ENCODE results near the gene TTLL6.
A peak's percentile ranks its signal among the peaks of the same experiment; 100 is the strongest.
"Not testable (repeated sequence)": the region's sequence is repeated elsewhere in the genome, so short reads cannot be mapped to it uniquely, and the experiment has no call there.

Gene TTLL6

DNA sequence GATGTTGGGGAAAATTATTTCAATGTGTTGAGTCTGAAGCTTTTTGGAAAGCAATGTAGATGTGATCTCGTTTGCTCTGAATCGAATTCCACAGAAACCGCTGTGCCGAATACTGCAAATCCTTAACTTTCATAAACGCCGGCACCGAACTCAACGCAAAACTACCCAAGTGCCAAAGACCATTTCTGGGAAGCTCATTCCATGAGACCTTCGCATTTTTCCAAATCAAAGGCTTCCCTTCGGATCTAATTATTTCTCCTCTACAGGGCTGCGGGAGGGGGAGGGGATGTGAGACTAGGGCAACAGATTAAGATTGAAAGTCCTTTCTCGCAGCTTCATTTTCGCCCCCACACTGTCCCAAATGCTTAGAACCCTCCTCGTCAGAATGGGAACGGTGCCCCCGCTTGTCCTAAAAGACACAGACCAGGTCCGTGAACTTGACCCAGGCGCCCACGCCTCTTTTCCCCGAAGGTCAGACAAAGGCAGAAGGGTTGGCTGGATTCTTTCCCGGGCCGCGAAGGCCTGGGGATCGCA is 98.7 kb downstream of the TTLL6 start:
- H3K36me3 Mint-ChIP-seq: peaks cover 2% of the 10 kb centered on the region
- no peaks in the 10 kb centered on the region for H3K9me3 Mint-ChIP-seq
- H3K27ac Mint-ChIP-seq: peak overlapping the region; percentile 41

DNA sequence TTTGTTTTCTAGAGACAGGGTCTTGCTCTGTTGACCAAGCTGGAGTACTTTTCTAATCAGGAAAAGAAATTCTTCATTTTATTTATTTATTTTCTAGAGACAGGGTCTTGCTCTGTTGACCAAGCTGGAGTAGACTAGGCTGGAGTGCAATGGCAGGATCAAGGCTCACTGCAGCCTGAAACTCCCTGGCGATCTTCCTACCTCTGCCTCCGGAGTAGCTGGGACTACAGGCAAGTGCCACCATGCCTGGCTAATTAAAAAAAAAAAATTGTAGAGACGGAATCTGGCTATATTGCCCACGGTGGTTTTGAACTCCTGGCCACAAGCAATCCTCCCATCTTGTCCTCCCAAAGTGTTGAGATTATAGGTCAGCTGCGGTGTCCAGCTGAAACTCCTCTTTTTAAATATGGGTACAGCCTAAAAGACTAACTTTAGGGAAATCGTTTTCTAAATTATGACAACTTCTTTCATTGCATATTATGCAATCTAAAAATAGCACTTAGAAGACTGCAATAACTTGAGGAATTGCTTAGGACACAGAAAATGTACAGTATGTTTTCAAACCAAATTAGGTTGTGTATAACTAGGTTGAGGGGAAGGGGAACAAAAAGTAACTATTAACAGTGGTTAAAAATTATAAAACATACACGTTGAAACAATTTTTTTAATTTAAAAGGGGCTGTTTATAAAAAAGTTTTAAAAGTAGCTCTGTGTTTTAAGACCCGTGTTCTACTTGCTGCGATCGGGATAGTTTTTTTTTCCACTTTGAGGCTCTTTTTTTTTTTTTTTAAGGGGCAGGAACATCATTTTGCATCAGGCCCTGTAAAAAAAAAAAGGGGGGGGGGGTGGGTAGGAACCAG is 99.4 kb downstream of the TTLL6 start:
- peaks cover 56% of the 10 kb centered on the region for H3K27me3 Mint-ChIP-seq
- no peaks in the 10 kb centered on the region for H3K9me3 Mint-ChIP-seq
- H3K4me3 Mint-ChIP-seq: peak overlapping the region; percentile 42
- H3K4me1 Mint-ChIP-seq: peaks cover 22% of the 10 kb centered on the region
- H3K36me3 Mint-ChIP-seq: peaks cover 2% of the 10 kb centered on the region
- peak overlapping the region; percentile 81 for H3K27ac Mint-ChIP-seq

More for the DNA sequence above, 98.7 kb downstream of the TTLL6 start:
- Mint-ChIP-seq H3K4me3 (no peak overlapping the region), H3K4me1 (peaks cover 25% of the 10 kb centered on the region), H3K27me3 (peaks cover 60% of the 10 kb centered on the region)

DNA sequence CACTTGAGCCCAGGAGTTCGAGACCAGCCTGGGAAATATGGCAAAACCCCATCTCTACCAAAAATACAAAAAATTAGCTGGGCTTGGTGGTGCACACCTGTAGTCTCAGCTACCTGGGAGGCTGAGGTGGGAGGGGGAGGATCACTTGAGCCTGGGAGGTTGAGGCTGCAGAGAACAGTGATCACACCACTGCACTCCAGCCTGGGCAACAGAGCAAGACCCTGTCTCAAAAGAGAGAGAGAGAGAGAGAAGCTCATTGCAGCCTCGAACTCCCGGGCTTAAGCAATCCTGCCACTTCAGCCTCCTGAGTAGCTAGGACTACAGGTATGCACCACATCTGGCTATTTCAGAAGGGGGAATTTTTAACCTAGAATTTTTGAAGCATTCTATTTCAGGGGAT is 100.5 kb downstream of the TTLL6 start:
- H3K4me3 Mint-ChIP-seq, H3K9me3 Mint-ChIP-seq, H3K36me3 Mint-ChIP-seq, H3K27ac Mint-ChIP-seq: not testable (repeated sequence)
- H3K4me1 Mint-ChIP-seq: peaks cover 22% of the 10 kb centered on the region
- peaks cover 55% of the 10 kb centered on the region for H3K27me3 Mint-ChIP-seq

DNA sequence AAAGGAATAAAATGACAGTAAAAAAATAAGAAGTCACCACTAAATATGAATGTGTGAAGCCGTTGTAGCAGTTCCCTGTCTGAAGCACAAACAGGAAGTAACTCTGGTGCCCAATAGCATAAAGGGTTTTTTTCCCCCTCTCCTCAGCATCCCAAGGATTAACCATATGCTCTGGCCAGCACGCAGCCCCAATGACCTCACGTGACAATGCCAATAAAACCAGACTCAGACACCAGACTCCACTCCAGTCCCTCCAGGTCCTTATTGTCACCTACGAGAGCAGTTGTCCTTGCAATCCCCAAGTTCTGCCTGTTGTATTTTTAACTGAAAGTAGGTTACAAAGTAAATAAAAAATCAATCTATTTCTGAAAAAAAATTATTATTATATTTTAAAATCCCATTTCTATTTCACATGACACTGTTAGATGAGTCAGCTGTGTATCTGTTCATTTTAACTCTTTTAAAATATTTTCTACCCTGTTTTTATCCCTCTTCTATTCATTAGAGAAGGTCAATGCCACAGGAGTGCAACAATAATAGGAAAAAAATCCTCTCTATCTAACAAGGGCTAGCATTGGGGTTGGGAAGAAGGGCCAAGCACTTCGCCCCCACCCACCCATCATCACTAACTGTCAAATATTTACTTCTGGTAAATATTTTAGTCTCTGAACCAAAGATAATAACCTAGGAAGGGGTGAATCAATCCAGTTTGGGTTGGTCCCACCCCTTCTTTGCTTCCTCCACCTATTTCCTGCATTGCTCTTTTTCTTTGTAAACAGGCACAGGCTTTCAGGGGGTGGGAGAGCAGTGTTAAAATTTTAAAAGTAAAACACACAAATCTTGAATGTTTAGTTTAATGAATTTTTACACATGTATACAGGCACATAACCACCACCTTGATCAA is 101.3 kb downstream of the TTLL6 start:
- H3K27ac Mint-ChIP-seq: no peak overlapping the region
- H3K27me3 Mint-ChIP-seq: peaks cover 55% of the 10 kb centered on the region
- no peak overlapping the region for H3K4me3 Mint-ChIP-seq
- peaks cover 22% of the 10 kb centered on the region for H3K4me1 Mint-ChIP-seq
- no peaks in the 10 kb centered on the region for H3K9me3 Mint-ChIP-seq
- peaks cover 2% of the 10 kb centered on the region for H3K36me3 Mint-ChIP-seq

Measured in activated naive CD4-positive, alpha-beta T cell treated with anti-CD3 and anti-CD28 coated beads, Interleukin-2, amount 50 U/mL, for 24 hours (primary cell).